ENCODE data around the gene ABCC1. TPM values are rescaled to one million over a fixed set of nuclear protein-coding genes. Genes with fewer than 3 reads are reported as not detected.

ABCC1 gene
- polyA plus RNA-seq, 1 donor (not counting 4 experiments of a cell fraction or from before 2014, with no cell fraction given): 19.4 TPM

- H3K4me1 ChIP-seq (ENCODE audit: control insufficient read depth, extremely low read depth, insufficient read depth, low read length): no peaks in the 10 kb centered on the region
- no peak overlapping the region for H3K4me2 ChIP-seq (ENCODE audit: control insufficient read depth, extremely low read depth, insufficient read depth, low read depth, low read length)
- no peak for TF ChIP-seq CTCF (optimal IDR thresholded peaks at IDR 0.05 in 1 of 3, IDR thresholded peaks at IDR 0.05 in 1 of 3, conservative IDR thresholded peaks at IDR 0.05 in 1 of 3; ENCODE audit: extremely low read depth in 1 of 3, insufficient read depth in 2 of 3, low read length in 3 of 3)
- TF ChIP-seq EZH2 (IDR thresholded peaks at IDR 0.05; ENCODE audit: low read length): no peak
- H3K36me3 ChIP-seq (ENCODE audit: control insufficient read depth in 2 of 2, extremely low read depth in 1 of 2, insufficient read depth in 2 of 2, low read length in 2 of 2): no peaks in the 10 kb centered on the region
- H3K4me3 ChIP-seq (ENCODE audit: control insufficient read depth in 2 of 3, extremely low read depth in 1 of 3, insufficient read depth in 2 of 3, low read depth in 1 of 3, low read length in 3 of 3): no peak overlapping the region
- no peak for DNase-seq (ENCODE audit: low read depth, low spot score)
- no peak overlapping the region for H3K9ac ChIP-seq (ENCODE audit: control insufficient read depth, extremely low read depth, insufficient read depth, low read length)
- dilution Hi-C loops (cut with MboI; ENCODE audit: extremely low pct_ligation_motif_present, low sequenced_read_pairs): no loop called here
- no peak overlapping the region for H3K27ac ChIP-seq (ENCODE audit: control insufficient read depth, insufficient read depth, low read length)
- no peaks in the 10 kb centered on the region for H3K9me3 ChIP-seq (ENCODE audit: control insufficient read depth, low read depth, low read length)
- peaks cover 3% of the 10 kb centered on the region for H4K20me1 ChIP-seq (ENCODE audit: control insufficient read depth, extremely low read depth, insufficient read depth, low read length)
- H3K27me3 ChIP-seq (ENCODE audit: control insufficient read depth, extremely low read depth, insufficient read depth, low read length): no peaks in the 10 kb centered on the region
- no peak for FAIRE-seq
- peaks cover 5% of the 10 kb centered on the region for H3K9me1 ChIP-seq (ENCODE audit: control insufficient read depth, extremely low read depth, insufficient read depth, low read length)
- peaks cover 28% of the 10 kb centered on the region for H3K79me2 ChIP-seq (ENCODE audit: control insufficient read depth, insufficient read depth, low read length)
- no peak overlapping the region for H2AFZ ChIP-seq (ENCODE audit: control insufficient read depth, low read length)
Measured at GRCh38 chr16:16001596-16002255, 52.3 kb downstream of the ABCC1 start.

- no peak overlapping the region for H3K4me3 ChIP-seq (ENCODE audit: control insufficient read depth in 2 of 3, extremely low read depth in 1 of 3, insufficient read depth in 2 of 3, low read depth in 1 of 3, low read length in 3 of 3)
- DNase-seq (ENCODE audit: low read depth, low spot score) (no peak), FAIRE-seq (no peak)
- no peaks in the 10 kb centered on the region for H3K36me3 ChIP-seq (ENCODE audit: control insufficient read depth in 2 of 2, extremely low read depth in 1 of 2, insufficient read depth in 2 of 2, low read length in 2 of 2)
- H4K20me1 ChIP-seq (ENCODE audit: control insufficient read depth, extremely low read depth, insufficient read depth, low read length): peaks cover 3% of the 10 kb centered on the region
- no peak for TF ChIP-seq EZH2 (IDR thresholded peaks at IDR 0.05; ENCODE audit: low read length)
- no peak for TF ChIP-seq CTCF (optimal IDR thresholded peaks at IDR 0.05 in 1 of 3, IDR thresholded peaks at IDR 0.05 in 1 of 3, conservative IDR thresholded peaks at IDR 0.05 in 1 of 3; ENCODE audit: extremely low read depth in 1 of 3, insufficient read depth in 2 of 3, low read length in 3 of 3)
- H3K27me3 ChIP-seq (ENCODE audit: control insufficient read depth, extremely low read depth, insufficient read depth, low read length): no peaks in the 10 kb centered on the region
- dilution Hi-C loops (cut with MboI; ENCODE audit: extremely low pct_ligation_motif_present, low sequenced_read_pairs): no loop called here
- H3K4me2 ChIP-seq (ENCODE audit: control insufficient read depth, extremely low read depth, insufficient read depth, low read depth, low read length): no peak overlapping the region
- peaks cover 3% of the 10 kb centered on the region for H3K9me1 ChIP-seq (ENCODE audit: control insufficient read depth, extremely low read depth, insufficient read depth, low read length)
- no peak overlapping the region for H3K27ac ChIP-seq (ENCODE audit: control insufficient read depth, insufficient read depth, low read length)
- no peaks in the 10 kb centered on the region for H3K4me1 ChIP-seq (ENCODE audit: control insufficient read depth, extremely low read depth, insufficient read depth, low read length)
- H3K9ac ChIP-seq (ENCODE audit: control insufficient read depth, extremely low read depth, insufficient read depth, low read length): no peak overlapping the region
- no peak overlapping the region for H2AFZ ChIP-seq (ENCODE audit: control insufficient read depth, low read length)
- peaks cover 20% of the 10 kb centered on the region for H3K79me2 ChIP-seq (ENCODE audit: control insufficient read depth, insufficient read depth, low read length)
- H3K9me3 ChIP-seq (ENCODE audit: control insufficient read depth, low read depth, low read length): no peaks in the 10 kb centered on the region
Measured at GRCh38 chr16:16003719-16004313, 54.4 kb downstream of the ABCC1 start.
